Keratinocyte (primary cell): Measurements from ENCODE around the gene PSMA3. TPM values are rescaled to one million over a fixed set of nuclear protein-coding genes. Genes with fewer than 3 reads are reported as not detected.

ENCODE experiments used
- DNase-seq: peaks from one replicate; pipeline ENCODE4 v3.0.0-alpha.2; 2011; ENCODE audit warnings: low read depth, missing footprints, low spot score
- FAIRE-seq: peaks from 2 replicates; lab custom pipeline; 2011; peaks lifted over from hg19 to GRCh38; lab: Jason Lieb, UNC
- H2AFZ ChIP-seq: 2 replicates; pipeline ENCODE4 v1.6.0; 2012; ENCODE audit warnings: low read length, control low read depth, inconsistent platforms; ENCODE audit not compliant: control insufficient read depth
- H3K27ac ChIP-seq: 2 replicates; pipeline ENCODE4 v1.5.1; 2011; ENCODE audit warnings: low read length; ENCODE audit not compliant: control insufficient read depth, insufficient read depth
- H3K27me3 ChIP-seq: 3 replicates; pipeline ENCODE4 v1.6.0; 2011; ENCODE audit warnings: low read length; ENCODE audit not compliant: control insufficient read depth, insufficient read depth; ENCODE audit errors: extremely low read depth
- H3K36me3 ChIP-seq, 2 experiments: 2 replicates in 1 of 2; 3 replicates in 1 of 2; pipeline ENCODE4 v1.5.1; 2011; ENCODE audit warnings: low read length in 2 of 2, mild to moderate bottlenecking in 1 of 2; ENCODE audit not compliant: control insufficient read depth in 2 of 2, insufficient read depth in 2 of 2; ENCODE audit errors: extremely low read depth in 1 of 2
- H3K4me1 ChIP-seq: 3 replicates; pipeline ENCODE4 v1.5.1; 2011; ENCODE audit warnings: low read length; ENCODE audit not compliant: control insufficient read depth, insufficient read depth; ENCODE audit errors: extremely low read depth
- H3K4me2 ChIP-seq: 3 replicates; pipeline ENCODE4 v1.6.0; 2011; ENCODE audit warnings: low read depth, low read length; ENCODE audit not compliant: control insufficient read depth, insufficient read depth; ENCODE audit errors: extremely low read depth
- H3K4me3 ChIP-seq, 3 experiments: fragments of 200-600 bp in 1 of 3; sonication (generic) in 1 of 3; 2 replicates in 2 of 3; 3 replicates in 1 of 3; pipeline ENCODE4 v1.5.1; 2011 to 2016; ENCODE audit warnings: low read length in 3 of 3, mild to moderate bottlenecking in 3 of 3, control low read depth in 2 of 3, inconsistent platforms in 1 of 3, low read depth in 1 of 3, mixed read lengths in 1 of 3, mixed run types in 1 of 3, moderate library complexity in 1 of 3; ENCODE audit not compliant: control insufficient read depth in 2 of 3, insufficient read depth in 2 of 3; ENCODE audit errors: extremely low read depth in 1 of 3
- H3K79me2 ChIP-seq: 2 replicates; pipeline ENCODE4 v1.6.0; 2012; ENCODE audit warnings: low read length; ENCODE audit not compliant: control insufficient read depth, insufficient read depth
- H3K9ac ChIP-seq: 3 replicates; pipeline ENCODE4 v1.6.0; 2011; ENCODE audit warnings: low read length; ENCODE audit not compliant: control insufficient read depth, insufficient read depth; ENCODE audit errors: extremely low read depth
- H3K9me1 ChIP-seq: 3 replicates; pipeline ENCODE4 v1.6.0; 2011; ENCODE audit warnings: low read length; ENCODE audit not compliant: control insufficient read depth, insufficient read depth; ENCODE audit errors: extremely low read depth
- H3K9me3 ChIP-seq: 2 replicates; pipeline ENCODE4 v1.5.1; 2012; ENCODE audit warnings: low read depth, low read length; ENCODE audit not compliant: control insufficient read depth
- H4K20me1 ChIP-seq: 3 replicates; pipeline ENCODE4 v1.6.0; 2011; ENCODE audit warnings: low read length; ENCODE audit not compliant: control insufficient read depth, insufficient read depth; ENCODE audit errors: extremely low read depth
- EZH2 ChIP-seq: IDR thresholded peaks from one replicate; pipeline ENCODE4 v1.6.1; 2012; ENCODE audit warnings: inconsistent platforms, mild to moderate bottlenecking, low read length, moderate library complexity
- dilution Hi-C: fragments of 300-500 bp; cut with MboI; formaldehyde crosslinking; loops from one replicate; pipeline ENCODE4 v1.7.0; 2020; ENCODE audit warnings: low sequenced_read_pairs; ENCODE audit not compliant: extremely low pct_ligation_motif_present
- polyA plus RNA-seq, 5 experiments: library from polyadenylated mRNA; depleted of rRNA in 3 of 5; stranded (reverse) in 3 of 5; stranded (forward) in 1 of 5; unstranded in 1 of 5; fragments of >200 nt; gene quantifications; 1 replicate in 1 of 5; 2 replicates in 3 of 5; 3 replicates in 1 of 5; pipeline versions ENCODE4 v1.2.1 to v1.2.3, GENCODE V29; 2011 to 2012; ENCODE audit warnings: missing spikeins in 2 of 5, low read depth in 1 of 5, low replicate concordance in 1 of 5
- TF ChIP-seq, protein P1 (sequence below), 3 experiments: IDR thresholded peaks in 1 of 3; conservative IDR thresholded peaks in 1 of 3; optimal IDR thresholded peaks in 1 of 3; 2 replicates in 2 of 3; 3 replicates in 1 of 3; pipeline versions ENCODE3 to v1.5.1; 2011; ENCODE audit warnings: low read length in 3 of 3, mild to moderate bottlenecking in 3 of 3, moderate library complexity in 2 of 3, control low read depth in 1 of 3, inconsistent platforms in 1 of 3; ENCODE audit not compliant: insufficient read depth in 2 of 3; ENCODE audit errors: extremely low read depth in 1 of 3

The PSMA3 gene
- polyA plus RNA-seq, 1 donor (not counting 4 experiments of a cell fraction or from before 2014, with no cell fraction given) = 325 TPM

- FAIRE-seq = no peak
- H3K9ac ChIP-seq = no peak overlapping the region
- H3K4me2 ChIP-seq = no peak overlapping the region
Observed at GRCh38 chr14:58265401-58265800, 20.8 kb downstream of the PSMA3 start.

DNA sequence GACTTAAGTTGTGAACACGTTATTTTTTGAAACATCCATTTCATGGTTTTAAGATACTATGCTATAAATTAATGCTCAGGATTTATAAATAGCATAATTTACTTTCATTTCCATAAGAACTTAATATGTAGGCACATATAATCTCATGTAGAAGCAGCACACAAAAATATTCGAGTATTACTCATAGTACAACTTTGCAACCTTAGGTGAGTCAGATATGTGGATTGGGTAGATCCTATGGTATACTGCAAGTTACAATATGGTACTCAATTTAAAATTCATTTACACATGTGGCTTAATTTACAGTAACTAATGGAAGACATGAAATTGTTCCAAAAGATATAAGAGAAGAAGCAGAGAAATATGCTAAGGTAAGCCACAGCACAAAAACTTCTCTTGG is 26.0 kb downstream of the PSMA3 start:
- Histone ChIP-seq H2AFZ (no peak overlapping the region), H3K27me3 (no peaks in the 10 kb centered on the region), H3K36me3 (peaks cover 6 to 27% of the 10 kb centered on the region in 2 experiments), H4K20me1 (peaks cover 2% of the 10 kb centered on the region), H3K4me2 (no peak overlapping the region), H3K4me3 (no peak overlapping the region), H3K9me3 (no peaks in the 10 kb centered on the region), H3K27ac (no peak overlapping the region), H3K79me2 (peaks cover 17% of the 10 kb centered on the region), H3K4me1 (no peaks in the 10 kb centered on the region), H3K9ac (no peak overlapping the region), H3K9me1 (no peaks in the 10 kb centered on the region)
- TF ChIP-seq, protein P1, sequence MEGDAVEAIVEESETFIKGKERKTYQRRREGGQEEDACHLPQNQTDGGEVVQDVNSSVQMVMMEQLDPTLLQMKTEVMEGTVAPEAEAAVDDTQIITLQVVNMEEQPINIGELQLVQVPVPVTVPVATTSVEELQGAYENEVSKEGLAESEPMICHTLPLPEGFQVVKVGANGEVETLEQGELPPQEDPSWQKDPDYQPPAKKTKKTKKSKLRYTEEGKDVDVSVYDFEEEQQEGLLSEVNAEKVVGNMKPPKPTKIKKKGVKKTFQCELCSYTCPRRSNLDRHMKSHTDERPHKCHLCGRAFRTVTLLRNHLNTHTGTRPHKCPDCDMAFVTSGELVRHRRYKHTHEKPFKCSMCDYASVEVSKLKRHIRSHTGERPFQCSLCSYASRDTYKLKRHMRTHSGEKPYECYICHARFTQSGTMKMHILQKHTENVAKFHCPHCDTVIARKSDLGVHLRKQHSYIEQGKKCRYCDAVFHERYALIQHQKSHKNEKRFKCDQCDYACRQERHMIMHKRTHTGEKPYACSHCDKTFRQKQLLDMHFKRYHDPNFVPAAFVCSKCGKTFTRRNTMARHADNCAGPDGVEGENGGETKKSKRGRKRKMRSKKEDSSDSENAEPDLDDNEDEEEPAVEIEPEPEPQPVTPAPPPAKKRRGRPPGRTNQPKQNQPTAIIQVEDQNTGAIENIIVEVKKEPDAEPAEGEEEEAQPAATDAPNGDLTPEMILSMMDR (optimal IDR thresholded peaks at IDR 0.05 in 1 of 3, IDR thresholded peaks at IDR 0.05 in 1 of 3, conservative IDR thresholded peaks at IDR 0.05 in 1 of 3; ENCODE audit: extremely low read depth in 1 of 3, insufficient read depth in 2 of 3, low read length in 3 of 3) = no peak
- no peak for TF ChIP-seq EZH2
- dilution Hi-C loops = no loop called here
- DNase-seq = no peak
- no peak for FAIRE-seq

More at GRCh38 chr14:58265401-58265800, 20.8 kb downstream of the PSMA3 start:
- Histone ChIP-seq H3K27ac (no peak overlapping the region), H3K36me3 (peaks cover 12 to 21% of the 10 kb centered on the region in 2 experiments), H3K4me1 (no peaks in the 10 kb centered on the region), H3K9me1 (no peaks in the 10 kb centered on the region), H3K9me3 (no peaks in the 10 kb centered on the region), H2AFZ (no peak overlapping the region), H3K27me3 (no peaks in the 10 kb centered on the region), H3K4me3 (no peak overlapping the region), H4K20me1 (no peaks in the 10 kb centered on the region), H3K79me2 (no peaks in the 10 kb centered on the region)
- TF ChIP-seq, protein P1 (optimal IDR thresholded peaks at IDR 0.05 in 1 of 3, IDR thresholded peaks at IDR 0.05 in 1 of 3, conservative IDR thresholded peaks at IDR 0.05 in 1 of 3; ENCODE audit: extremely low read depth in 1 of 3, insufficient read depth in 2 of 3, low read length in 3 of 3) = no peak
- no peak for TF ChIP-seq EZH2
- dilution Hi-C loops = no loop called here
- DNase-seq = no peak
